GM21576 (cell line): ENCODE measurements around the gene NFE2.
A peak's percentile ranks its signal among the peaks of the same experiment; 100 is the strongest.

Source experiments
- ATAC-seq: cut with Tn5 transposase; IDR thresholded peaks from one replicate; pipeline ENCODE4 v1.9.1; 2021; ENCODE audit warnings: mild to moderate bottlenecking, moderate library complexity; ENCODE audit not compliant: unreplicated experiment

Gene NFE2

GRCh38 chr12:54306925-54307741 is 6.3 kb upstream of the NFE2 start:
- no peak for ATAC-seq

GRCh38 chr12:54304187-54304810 is 3.5 kb upstream of the NFE2 start:
- peak; percentile 43 for ATAC-seq

GRCh38 chr12:54303640-54304039 is 2.8 kb upstream of the NFE2 start:
- no peak for ATAC-seq

- no peak for ATAC-seq
Observed at GRCh38 chr12:54301428-54302048, 723 bp upstream of the NFE2 start.

- no peak for ATAC-seq
Observed at GRCh38 chr12:54300225-54300731, 537 bp downstream of the NFE2 start.

GRCh38 chr12:54299515-54300224 is 1.1 kb downstream of the NFE2 start:
- ATAC-seq = no peak

GRCh38 chr12:54298904-54299303 is 1.9 kb downstream of the NFE2 start:
- ATAC-seq = no peak

- no peak for ATAC-seq
Observed at GRCh38 chr12:54296393-54297099, 4.3 kb downstream of the NFE2 start.

GRCh38 chr12:54294953-54295566 is 5.8 kb downstream of the NFE2 start:
- no peak for ATAC-seq

GRCh38 chr12:54294152-54294952 is 6.5 kb downstream of the NFE2 start:
- ATAC-seq = no peak

GRCh38 chr12:54292931-54293241 is 7.9 kb downstream of the NFE2 start:
- no peak for ATAC-seq

GRCh38 chr12:54292083-54292930 is 8.5 kb downstream of the NFE2 start:
- ATAC-seq = no peak

GRCh38 chr12:54287261-54288157 is 13.3 kb downstream of the NFE2 start:
- ATAC-seq = no peak

- no peak for ATAC-seq
Observed at GRCh38 chr12:54286042-54287030, 14.5 kb downstream of the NFE2 start.

GRCh38 chr12:54285150-54286041 is 15.4 kb downstream of the NFE2 start:
- ATAC-seq = no peak
